CD4-positive, alpha-beta T cell (primary cell): Measurements from ENCODE around the gene ARF6. TPM values are rescaled to one million over a fixed set of nuclear protein-coding genes. Genes with fewer than 3 reads are reported as not detected.
"Not testable (repeated sequence)": the region's sequence is repeated elsewhere in the genome, so short reads cannot be mapped to it uniquely, and the experiment has no call there.

Source experiments
- ATAC-seq: fragments of 200-7000 bp; cut with Tn5 transposase; one replicate; pipeline ENCODE4 v1.10.0; 2022; ENCODE audit warnings: mild to moderate bottlenecking; ENCODE audit not compliant: poor library complexity
- CTCF ChIA-PET: fragments of 350-600 bp; sonication (Branson Sonifier 250); formaldehyde crosslinking; loops from one replicate; lab custom pipeline; 2021; ENCODE audit warnings: antibody characterized with exemption, inconsistent platforms; lab: Charles Lee
- POLR2A ChIA-PET: fragments of 350-600 bp; sonication (Branson Sonifier 250); formaldehyde crosslinking; loops from one replicate; lab custom pipeline; 2021; ENCODE audit warnings: antibody characterized with exemption, inconsistent platforms; lab: Charles Lee
- DNase-seq, 14 experiments: peaks; one replicate each; pipeline ENCODE4 v3.0.0-alpha.2; 2013 to 2020; ENCODE audit warnings: mixed read lengths in 2 of 14
- H3K27ac ChIP-seq, 2 donors: one replicate each; pipeline versions ENCODE4 v1.5.1 to v1.7.0; 2013; ENCODE audit warnings: low read length in 2 of 2, low read depth in 1 of 2, mild to moderate bottlenecking in 1 of 2
- H3K27me3 ChIP-seq, 2 experiments: 1 replicate in 1 of 2; 2 replicates in 1 of 2; pipeline versions ENCODE4 v1.6.1 to v1.7.0; 2013; ENCODE audit warnings: low read length in 2 of 2, control low read depth in 1 of 2, mild to moderate bottlenecking in 1 of 2, moderate library complexity in 1 of 2; ENCODE audit not compliant: insufficient read depth in 2 of 2, control insufficient read depth in 1 of 2
- H3K36me3 ChIP-seq: one replicate; pipeline ENCODE4 v1.6.1; 2013; ENCODE audit warnings: low read length, control low read depth; ENCODE audit not compliant: insufficient read depth
- H3K4me1 ChIP-seq: one replicate; pipeline ENCODE4 v1.6.1; 2013; ENCODE audit warnings: low read length, control low read depth; ENCODE audit not compliant: insufficient read depth
- H3K4me3 ChIP-seq: one replicate; pipeline ENCODE4 v1.5.1; 2013; ENCODE audit warnings: mild to moderate bottlenecking, low read length, moderate library complexity
- H3K9me3 ChIP-seq, 2 experiments: 1 replicate in 1 of 2; 2 replicates in 1 of 2; pipeline versions ENCODE4 v1.6.1 to v1.7.0; 2013; ENCODE audit warnings: low read length in 2 of 2, mild to moderate bottlenecking in 2 of 2, control low read depth in 1 of 2, moderate library complexity in 1 of 2; ENCODE audit not compliant: control insufficient read depth in 1 of 2, insufficient read depth in 1 of 2
- H3K27ac Mint-ChIP-seq: one replicate; pipeline ENCODE4 v1.8.0; 2020; ENCODE audit warnings: mixed read lengths
- H3K27me3 Mint-ChIP-seq: one replicate; pipeline ENCODE4 v1.8.0; 2021; ENCODE audit warnings: mixed read lengths
- H3K36me3 Mint-ChIP-seq: one replicate; pipeline ENCODE4 v1.8.0; 2021; ENCODE audit warnings: low read depth, mixed read lengths
- H3K4me1 Mint-ChIP-seq: one replicate; pipeline ENCODE4 v1.8.0; 2021; ENCODE audit warnings: low read depth, mixed read lengths
- H3K4me3 Mint-ChIP-seq: one replicate; pipeline ENCODE4 v1.8.0; 2020; ENCODE audit warnings: mild to moderate bottlenecking, mixed read lengths
- H3K9me3 Mint-ChIP-seq: one replicate; pipeline ENCODE4 v1.8.0; 2020; ENCODE audit warnings: mixed read lengths
- CTCF ChIP-seq: fragments of 200-600 bp; IDR thresholded peaks from one replicate; pipeline ENCODE4 v1.8.0; 2022; ENCODE audit warnings: antibody characterized with exemption, mild to moderate bottlenecking
- intact Hi-C, 2 experiments: fragments of 100-400 bp; cut with DNase I in 1 of 2; cut with micrococcal nuclease in 1 of 2; formaldehyde crosslinking; loops; one replicate each; pipeline versions ENCODE4 v1.15.1 to v1.9.0; 2023 to 2025; cut with DNase I, micrococcal nuclease
- total RNA-seq, 174 experiments: library from RNA in 2 of 174; stranded (reverse) in 2 of 174; gene quantifications; one replicate each; pipeline ENCODE4 v1.2.3 and lab custom pipeline; 2021 to 2026

The ARF6 gene
- total RNA-seq, 2 experiments from 2014 or later = 67.2 to 69.7 TPM

GRCh38 chr14:49934646-49935045, 41.8 kb downstream of the ARF6 start:
- POLR2A ChIA-PET = no interaction called here
- H3K27ac ChIP-seq = no peak overlapping the region
- Mint-ChIP-seq H3K27me3 (no peaks in the 10 kb centered on the region), H3K9me3 (peaks cover 2% of the 10 kb centered on the region), H3K4me3 (no peak overlapping the region), H3K4me1 (peaks cover 16% of the 10 kb centered on the region), H3K27ac (no peak overlapping the region), H3K36me3 (no peaks in the 10 kb centered on the region)
- CTCF ChIA-PET = no interaction called here
- no peaks in the 10 kb centered on the region for H3K36me3 ChIP-seq
- ATAC-seq (no peak), DNase-seq (no peak)
- peaks cover 0 to 8% of the 10 kb centered on the region in 2 experiments for H3K9me3 ChIP-seq
- intact Hi-C loops = loop anchor here in 1 of 2 experiments (5.0 kb wide), 1 partner anchor 68 kb away; no protein-coding TSS in a partner anchor
- no peak for TF ChIP-seq CTCF
- no peak overlapping the region for H3K4me3 ChIP-seq
- no peaks in the 10 kb centered on the region for H3K27me3 ChIP-seq
- peaks cover 3% of the 10 kb centered on the region for H3K4me1 ChIP-seq

GRCh38 chr14:49935526-49935925, 42.6 kb downstream of the ARF6 start:
- no peak overlapping the region for H3K27ac ChIP-seq
- ATAC-seq = no peak
- H3K27me3 Mint-ChIP-seq = no peaks in the 10 kb centered on the region
- no peak for TF ChIP-seq CTCF
- peaks cover 25% of the 10 kb centered on the region for H3K4me1 Mint-ChIP-seq
- peaks cover 2% of the 10 kb centered on the region for H3K9me3 Mint-ChIP-seq
- ChIA-PET CTCF (no interaction called here), POLR2A (no interaction called here)
- H3K9me3 ChIP-seq = peaks cover 0 to 8% of the 10 kb centered on the region in 2 experiments
- H3K27me3 ChIP-seq = no peaks in the 10 kb centered on the region
- H3K4me3 Mint-ChIP-seq = no peak overlapping the region
- H3K4me3 ChIP-seq = no peak overlapping the region
- intact Hi-C loops = loop anchor here in 1 of 2 experiments (5.0 kb wide), 1 partner anchor 67 kb away; no protein-coding TSS in a partner anchor
- H3K36me3 ChIP-seq = no peaks in the 10 kb centered on the region
- peaks cover 12% of the 10 kb centered on the region for H3K4me1 ChIP-seq
- H3K27ac Mint-ChIP-seq = no peak overlapping the region
- H3K36me3 Mint-ChIP-seq = no peaks in the 10 kb centered on the region
- DNase-seq = no peak

- intact Hi-C loops = loop anchor here in 1 of 2 experiments (5.0 kb wide), 1 partner anchor 66 kb away; no protein-coding TSS in a partner anchor
- not testable (repeated sequence) for H3K27ac Mint-ChIP-seq
These were observed 43.4 kb downstream of the ARF6 start for GRCh38 chr14:49936246-49936645.

GRCh38 chr14:49936882-49937281, 44.0 kb downstream of the ARF6 start:
- ATAC-seq = not testable (repeated sequence)
- intact Hi-C loops = loop anchor here in 1 of 2 experiments (5.0 kb wide), 1 partner anchor 65 kb away; no protein-coding TSS in a partner anchor

More at GRCh38 chr14:49936246-49936645, 43.4 kb downstream of the ARF6 start:
- H3K36me3 ChIP-seq, H3K27ac ChIP-seq, H3K36me3 Mint-ChIP-seq, H3K4me3 ChIP-seq, ATAC-seq, H3K9me3 Mint-ChIP-seq, H3K27me3 Mint-ChIP-seq, H3K9me3 ChIP-seq, H3K4me3 Mint-ChIP-seq, POLR2A ChIA-PET, H3K27me3 ChIP-seq, DNase-seq: not testable (repeated sequence)
- peaks cover 32% of the 10 kb centered on the region for H3K4me1 Mint-ChIP-seq
- peaks cover 12% of the 10 kb centered on the region for H3K4me1 ChIP-seq
- CTCF ChIA-PET = interaction anchor here (0.6 kb wide), 1 partner anchor 57 kb away, joined by 3 read pairs; no protein-coding TSS in a partner anchor

GRCh38 chr14:49939215-49939614, 46.3 kb downstream of the ARF6 start:
- peaks cover 57% of the 10 kb centered on the region for H3K4me1 Mint-ChIP-seq
- CTCF ChIA-PET = interaction anchor here (1.4 kb wide), 1 partner anchor 47 kb away, joined by 4 read pairs; the partner anchor contains the start of gene ARF6
- H3K9me3 ChIP-seq, H3K9me3 Mint-ChIP-seq, DNase-seq, H3K27me3 Mint-ChIP-seq, H3K27ac Mint-ChIP-seq, H3K4me3 ChIP-seq, H3K36me3 Mint-ChIP-seq, H3K27me3 ChIP-seq, H3K4me3 Mint-ChIP-seq, ATAC-seq, H3K27ac ChIP-seq, H3K36me3 ChIP-seq: not testable (repeated sequence)
- intact Hi-C loops = loop anchor here in 1 of 2 experiments (5.0 kb wide), 1 partner anchor 63 kb away; no protein-coding TSS in a partner anchor
- POLR2A ChIA-PET = interaction anchor here (0.5 to 5.3 kb wide), 8 partner anchors 33 to 157 kb away, joined by 3 to 62 read pairs (median 11); partner anchors contain the start of gene ARF6
- peaks cover 30% of the 10 kb centered on the region for H3K4me1 ChIP-seq

More at GRCh38 chr14:49936882-49937281, 44.0 kb downstream of the ARF6 start:
- H3K4me3 ChIP-seq, H3K27me3 Mint-ChIP-seq, CTCF ChIA-PET, H3K9me3 Mint-ChIP-seq, H3K27ac ChIP-seq, H3K4me3 Mint-ChIP-seq, DNase-seq, H3K9me3 ChIP-seq, POLR2A ChIA-PET, H3K36me3 Mint-ChIP-seq, H3K27me3 ChIP-seq, H3K27ac Mint-ChIP-seq, H3K36me3 ChIP-seq: not testable (repeated sequence)
- H3K4me1 ChIP-seq = peaks cover 18% of the 10 kb centered on the region
- peaks cover 36% of the 10 kb centered on the region for H3K4me1 Mint-ChIP-seq
